ENCODE data around the gene ZNF618.
"Not testable (repeated sequence)": the region's sequence is repeated elsewhere in the genome, so short reads cannot be mapped to it uniquely, and the experiment has no call there.

Gene ZNF618

DNA sequence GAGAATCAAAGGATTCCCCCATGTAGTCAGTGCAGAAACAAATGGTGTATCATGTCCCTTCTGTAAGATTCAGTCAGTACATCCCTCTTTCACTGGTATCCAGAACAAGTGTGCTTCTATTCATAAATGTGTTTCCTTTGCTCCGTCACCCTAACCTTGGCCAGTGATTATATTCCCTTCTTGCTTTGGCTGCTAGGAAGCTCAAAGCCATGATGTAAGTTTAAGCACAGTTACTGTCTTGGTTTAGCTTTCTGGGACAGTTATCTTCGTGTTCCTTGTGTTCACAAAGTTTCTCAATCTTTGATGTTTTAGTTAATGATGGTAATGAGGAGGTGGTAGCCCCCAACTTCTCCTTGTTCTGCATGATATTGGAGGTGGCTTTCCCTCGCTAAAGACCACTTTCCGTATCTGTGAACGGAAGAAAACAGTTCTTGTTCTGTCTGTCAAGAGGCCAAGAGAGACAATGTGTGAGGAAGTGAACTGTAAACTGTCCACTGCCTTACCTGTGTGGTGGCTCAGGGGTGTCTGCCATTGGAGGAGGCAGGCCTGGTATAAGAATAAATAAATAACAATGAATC is 204.2 kb downstream of the ZNF618 start:
- no peak overlapping the region for H3K4me3 ChIP-seq (ENCODE audit: low read length)
- DNase-seq (ENCODE audit: low read depth) = no peak
- TF ChIP-seq, protein P1, sequence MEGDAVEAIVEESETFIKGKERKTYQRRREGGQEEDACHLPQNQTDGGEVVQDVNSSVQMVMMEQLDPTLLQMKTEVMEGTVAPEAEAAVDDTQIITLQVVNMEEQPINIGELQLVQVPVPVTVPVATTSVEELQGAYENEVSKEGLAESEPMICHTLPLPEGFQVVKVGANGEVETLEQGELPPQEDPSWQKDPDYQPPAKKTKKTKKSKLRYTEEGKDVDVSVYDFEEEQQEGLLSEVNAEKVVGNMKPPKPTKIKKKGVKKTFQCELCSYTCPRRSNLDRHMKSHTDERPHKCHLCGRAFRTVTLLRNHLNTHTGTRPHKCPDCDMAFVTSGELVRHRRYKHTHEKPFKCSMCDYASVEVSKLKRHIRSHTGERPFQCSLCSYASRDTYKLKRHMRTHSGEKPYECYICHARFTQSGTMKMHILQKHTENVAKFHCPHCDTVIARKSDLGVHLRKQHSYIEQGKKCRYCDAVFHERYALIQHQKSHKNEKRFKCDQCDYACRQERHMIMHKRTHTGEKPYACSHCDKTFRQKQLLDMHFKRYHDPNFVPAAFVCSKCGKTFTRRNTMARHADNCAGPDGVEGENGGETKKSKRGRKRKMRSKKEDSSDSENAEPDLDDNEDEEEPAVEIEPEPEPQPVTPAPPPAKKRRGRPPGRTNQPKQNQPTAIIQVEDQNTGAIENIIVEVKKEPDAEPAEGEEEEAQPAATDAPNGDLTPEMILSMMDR (conservative IDR thresholded peaks at IDR 0.05; ENCODE audit: low read length) = no peak

DNA sequence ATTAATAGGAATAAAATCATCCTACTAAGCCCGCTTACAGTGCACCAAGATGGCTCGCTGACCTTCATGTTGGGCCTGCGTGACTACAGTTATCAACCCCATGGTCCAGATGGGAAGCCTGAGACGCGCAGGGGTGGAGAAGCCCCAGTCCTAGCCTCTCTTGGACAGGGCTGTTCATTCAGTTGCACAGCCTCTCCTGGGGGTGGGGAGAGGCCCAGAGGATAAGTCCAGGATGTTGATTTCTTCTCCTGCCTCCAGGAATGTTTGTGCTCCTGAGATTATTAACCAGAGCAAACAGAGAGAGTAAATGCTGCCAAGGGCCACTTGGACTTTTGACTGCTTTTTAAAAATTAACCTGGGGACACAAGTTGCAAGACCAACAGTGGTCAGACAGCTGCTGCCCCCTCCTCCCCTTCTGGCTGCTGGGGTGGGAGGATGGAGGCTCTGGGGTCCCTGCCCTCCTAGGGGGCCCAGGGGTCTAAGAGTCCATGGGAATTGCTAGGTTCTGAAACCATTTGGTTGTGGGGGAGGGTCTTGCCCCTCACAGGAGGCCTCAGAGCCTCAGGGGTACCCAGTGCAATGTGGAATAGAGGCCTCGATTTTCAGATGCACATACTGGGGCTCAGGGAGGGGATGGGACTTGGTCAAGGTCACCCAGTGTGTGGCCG is 204.8 kb downstream of the ZNF618 start:
- no peak for DNase-seq (ENCODE audit: low read depth)
- TF ChIP-seq, protein P1 (conservative IDR thresholded peaks at IDR 0.05; ENCODE audit: low read length) = no peak
- H3K4me3 ChIP-seq (ENCODE audit: low read length) = no peak overlapping the region

DNA sequence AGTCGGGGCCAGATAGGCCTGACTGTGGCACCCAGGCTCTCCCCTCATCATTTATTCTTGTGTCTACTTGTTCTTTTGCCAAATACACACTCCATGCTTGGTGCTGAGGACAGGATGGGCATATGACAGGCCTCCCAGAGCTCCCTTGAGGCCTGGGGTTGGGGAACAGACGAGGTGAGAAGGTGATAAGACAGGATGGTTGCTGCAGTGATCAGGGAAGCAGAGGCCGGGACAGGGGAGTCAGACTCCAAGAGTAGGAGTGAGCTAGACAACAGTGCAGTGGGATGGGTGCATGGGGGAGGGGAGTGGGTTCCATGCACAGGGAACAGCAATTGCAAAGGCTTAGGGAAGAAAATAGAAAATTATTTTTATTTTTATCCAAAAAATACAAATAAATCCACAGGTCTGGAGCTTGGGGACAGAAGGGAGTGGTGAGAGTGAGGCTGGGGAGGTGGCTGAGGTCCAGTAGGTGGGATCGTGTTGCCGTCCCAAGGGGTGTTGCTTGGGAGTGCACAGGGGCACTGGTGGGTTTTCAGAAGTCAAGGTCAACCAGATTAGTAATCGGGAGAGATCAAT is 205.4 kb downstream of the ZNF618 start:
- TF ChIP-seq, protein P1 (conservative IDR thresholded peaks at IDR 0.05; ENCODE audit: low read length) = no peak
- no peak overlapping the region for H3K4me3 ChIP-seq (ENCODE audit: low read length)
- no peak for DNase-seq (ENCODE audit: low read depth)

DNA sequence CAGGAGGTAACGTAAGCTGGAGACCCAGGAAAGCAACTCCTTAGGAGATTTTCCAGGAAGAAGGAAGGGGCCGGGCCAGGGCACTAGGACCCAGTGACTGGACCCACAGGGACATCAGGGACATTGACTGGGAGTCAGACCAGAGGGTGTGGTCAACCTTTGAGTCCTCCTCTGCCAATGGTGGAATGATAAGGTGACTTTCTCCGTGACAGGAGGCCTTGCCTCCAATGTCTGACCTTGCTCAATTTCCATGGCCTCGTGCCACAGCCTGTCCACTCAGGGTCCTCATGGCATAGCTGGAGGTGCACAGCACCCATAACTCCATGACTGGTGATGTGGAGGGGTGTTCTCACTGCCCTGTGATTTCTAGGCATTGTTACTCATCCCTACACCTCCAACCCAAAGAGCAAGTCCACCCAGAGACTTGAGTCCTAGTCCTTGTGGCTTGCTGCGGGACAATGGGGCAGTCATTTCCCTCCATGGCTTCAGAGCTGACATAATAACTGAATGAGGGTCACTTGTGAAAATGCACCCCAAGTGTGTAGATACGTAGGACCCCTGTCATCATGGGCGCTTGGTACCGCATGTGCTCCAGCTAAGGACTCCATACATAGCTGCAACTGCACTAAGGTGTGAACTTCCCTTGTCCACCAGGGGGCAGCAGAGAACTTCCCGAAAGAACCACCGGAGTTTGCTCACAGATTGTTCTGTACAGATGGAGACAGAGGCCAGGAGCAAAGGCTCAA is 206.1 kb downstream of the ZNF618 start:
- TF ChIP-seq, protein P1 (conservative IDR thresholded peaks at IDR 0.05; ENCODE audit: low read length) = peak; percentile 97
- H3K4me3 ChIP-seq (ENCODE audit: low read length) = no peak overlapping the region
- DNase-seq (ENCODE audit: low read depth) = peak; percentile 82

DNA sequence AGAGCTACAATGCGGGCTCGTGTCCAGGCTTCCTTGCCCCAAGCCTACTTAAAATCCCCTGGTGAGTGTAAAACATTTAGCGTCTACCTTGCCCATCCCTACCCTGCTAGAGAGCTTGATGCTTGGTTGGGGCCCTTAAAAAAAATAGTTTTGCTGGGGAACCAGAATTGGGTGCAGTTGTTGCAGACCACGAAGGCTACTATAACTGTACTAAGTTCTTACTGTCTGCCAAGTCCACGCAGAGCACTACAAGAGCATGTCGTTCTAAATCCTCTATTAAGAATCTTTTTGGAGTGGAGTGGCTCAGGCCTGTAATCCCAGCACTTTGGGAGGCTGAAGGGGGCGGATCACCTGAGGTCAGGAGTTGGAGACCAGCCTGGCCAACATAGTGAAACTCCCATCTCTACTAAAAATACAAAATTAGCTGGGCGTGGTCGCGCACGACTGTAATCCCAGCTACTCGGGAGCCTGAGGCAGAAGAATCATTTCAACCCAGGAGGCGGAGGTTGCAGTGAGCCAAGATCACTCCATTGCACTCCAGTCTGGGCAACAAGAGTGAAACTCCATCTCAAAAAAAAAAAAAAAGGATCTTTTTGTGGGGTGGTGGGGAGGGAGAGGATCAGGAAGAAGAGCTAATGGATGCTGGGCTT is 206.8 kb downstream of the ZNF618 start:
- DNase-seq (ENCODE audit: low read depth); H3K4me3 ChIP-seq (ENCODE audit: low read length): not testable (repeated sequence)

DNA sequence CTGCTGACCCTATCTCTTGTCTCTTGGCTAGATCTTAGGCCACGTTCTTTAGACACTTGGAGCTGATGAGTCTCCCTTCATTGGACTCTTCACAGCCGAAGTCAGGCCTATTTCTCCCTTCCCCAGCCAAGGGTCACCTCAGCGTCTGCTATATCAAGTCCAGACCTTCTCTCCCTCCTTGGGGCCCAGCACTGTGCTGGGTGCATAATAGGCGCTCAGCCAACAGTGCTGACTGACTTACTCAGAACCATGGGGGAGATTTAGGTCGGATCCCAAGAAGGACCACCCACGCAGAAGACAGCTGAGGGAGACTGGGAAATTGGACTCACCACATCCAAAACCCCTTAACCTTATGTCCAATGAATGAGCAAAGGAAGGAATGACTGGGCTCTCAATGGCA is 207.6 kb downstream of the ZNF618 start:
- no peak for DNase-seq (ENCODE audit: low read depth)
- no peak overlapping the region for H3K4me3 ChIP-seq (ENCODE audit: low read length)
- TF ChIP-seq, protein P1 (conservative IDR thresholded peaks at IDR 0.05; ENCODE audit: low read length) = no peak
